Body of pancreas (tissue), 4 donors: Measurements from ENCODE around the gene SYK.

Experiments used
- POLR2A ChIP-seq, 3 donors: fragments of 450-650 bp; IDR thresholded peaks; one replicate each; pipeline ENCODE4 v1.6.1; 2016; ENCODE audit warnings: antibody characterized with exemption in 3 of 3, mild to moderate bottlenecking in 2 of 3
- TF ChIP-seq, protein P1 (sequence below), 7 experiments: fragments of 450-650 bp in 4 of 7; fragments of 200-600 bp in 3 of 7; sonication (generic) in 3 of 7; IDR thresholded peaks; one replicate each; pipeline ENCODE4 v1.5.1; 2016 to 2019; ENCODE audit warnings: antibody characterized with exemption in 7 of 7

DNA sequence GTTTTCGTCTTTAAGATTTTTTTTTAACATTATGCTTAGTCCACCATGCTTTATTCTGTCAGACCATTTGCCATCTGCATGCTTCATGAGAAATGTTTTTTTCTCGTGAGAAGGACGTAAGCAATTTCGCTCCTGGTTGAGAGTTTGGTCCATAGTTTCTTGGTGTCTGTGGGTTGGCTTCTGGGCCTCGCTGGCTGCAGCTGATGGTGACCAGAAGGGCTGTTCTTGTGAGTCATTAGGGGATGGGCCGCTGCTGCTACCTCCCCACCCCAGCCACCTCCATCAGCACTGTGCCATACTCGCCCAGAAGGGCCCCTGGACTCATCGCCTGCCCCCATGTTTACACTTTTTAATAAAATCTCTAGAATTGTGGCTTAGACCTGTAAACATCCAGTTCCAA lies 11.4 kb downstream of the SYK start:
- TF ChIP-seq POLR2A (IDR thresholded peaks at IDR 0.05), result no peak
- TF ChIP-seq, protein P1, sequence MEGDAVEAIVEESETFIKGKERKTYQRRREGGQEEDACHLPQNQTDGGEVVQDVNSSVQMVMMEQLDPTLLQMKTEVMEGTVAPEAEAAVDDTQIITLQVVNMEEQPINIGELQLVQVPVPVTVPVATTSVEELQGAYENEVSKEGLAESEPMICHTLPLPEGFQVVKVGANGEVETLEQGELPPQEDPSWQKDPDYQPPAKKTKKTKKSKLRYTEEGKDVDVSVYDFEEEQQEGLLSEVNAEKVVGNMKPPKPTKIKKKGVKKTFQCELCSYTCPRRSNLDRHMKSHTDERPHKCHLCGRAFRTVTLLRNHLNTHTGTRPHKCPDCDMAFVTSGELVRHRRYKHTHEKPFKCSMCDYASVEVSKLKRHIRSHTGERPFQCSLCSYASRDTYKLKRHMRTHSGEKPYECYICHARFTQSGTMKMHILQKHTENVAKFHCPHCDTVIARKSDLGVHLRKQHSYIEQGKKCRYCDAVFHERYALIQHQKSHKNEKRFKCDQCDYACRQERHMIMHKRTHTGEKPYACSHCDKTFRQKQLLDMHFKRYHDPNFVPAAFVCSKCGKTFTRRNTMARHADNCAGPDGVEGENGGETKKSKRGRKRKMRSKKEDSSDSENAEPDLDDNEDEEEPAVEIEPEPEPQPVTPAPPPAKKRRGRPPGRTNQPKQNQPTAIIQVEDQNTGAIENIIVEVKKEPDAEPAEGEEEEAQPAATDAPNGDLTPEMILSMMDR (IDR thresholded peaks at IDR 0.05), result no peak
